K562 (cell line): ENCODE data around the gene CRACDL. TPM values are rescaled to one million over a fixed set of nuclear protein-coding genes. Genes with fewer than 3 reads are reported as not detected.

Source experiments
- ATAC-seq: fragments of 200-7000 bp; cut with Tn5 transposase; 3 replicates; pipeline ENCODE4 v1.9.1; 2020; ENCODE audit warnings: moderate library complexity
- BruUV-seq: library from RNA; stranded (reverse); fragments of 400-500 nt; replicated peaks from 2 replicates; lab custom pipeline; 2021; lab: Mats Ljungman, UMichigan
- CTCF ChIA-PET: fragments of 300-600 bp; formaldehyde crosslinking; extraction: SDS; loops from one replicate; lab custom pipeline; 2021; ENCODE audit warnings: low intra/inter-chr PET ratio; lab: Yijun Ruan, JAX
- POLR2A ChIA-PET: fragments of 300-600, 350-650 bp; sonication (Branson Sonifier 250); formaldehyde crosslinking; extraction: SDS; loops from one replicate; lab custom pipeline; 2021; ENCODE audit warnings: antibody characterized with exemption, inconsistent platforms; lab: Yijun Ruan, JAX
- DNase-seq, 4 experiments: peaks; one replicate each; pipeline versions ENCODE4 v3.0.0 to v3.0.0-alpha.2; 2011 to 2018; ENCODE audit warnings: low spot score in 3 of 4, mixed read lengths in 3 of 4; ENCODE audit errors: extremely low read depth in 1 of 4
- FAIRE-seq: peaks from 2 replicates; lab custom pipeline; 2011; peaks lifted over from hg19 to GRCh38; lab: Jason Lieb, UNC
- H2AFZ ChIP-seq: 2 replicates; pipeline ENCODE4 v1.6.0; 2011; ENCODE audit warnings: low read depth, low read length, control low read depth, inconsistent platforms
- H3K27ac ChIP-seq: fragments of 200-600 bp; 3 replicates; pipeline ENCODE4 v1.8.0; 2011; ENCODE audit warnings: low read depth, mild to moderate bottlenecking, control low read depth, inconsistent platforms, low read length, moderate library complexity, mixed read lengths; ENCODE audit errors: extremely low read depth
- H3K27me3 ChIP-seq, 2 experiments: fragments of 300-600 bp in 1 of 2; 2 replicates in 1 of 2; 3 replicates in 1 of 2; pipeline versions ENCODE4 v1.6.0 to v1.8.0; 2011; ENCODE audit warnings: inconsistent platforms in 2 of 2, low read length in 2 of 2, mild to moderate bottlenecking in 1 of 2, mixed read lengths in 1 of 2, moderate library complexity in 1 of 2; ENCODE audit not compliant: control insufficient read depth in 2 of 2, insufficient read depth in 2 of 2
- H3K36me3 ChIP-seq: fragments of 300-600 bp; 3 replicates; pipeline ENCODE4 v1.8.0; 2011; ENCODE audit warnings: mild to moderate bottlenecking, low read length, inconsistent platforms; ENCODE audit not compliant: control insufficient read depth, insufficient read depth
- H3K4me1 ChIP-seq, 2 experiments: fragments of 200-600 bp in 1 of 2; replicated peaks in 1 of 2; 2 replicates in 1 of 2; 3 replicates in 1 of 2; pipeline versions ENCODE4 v1.5.1 to v1.8.0; 2011; ENCODE audit warnings: inconsistent platforms in 2 of 2, low read length in 2 of 2, mild to moderate bottlenecking in 1 of 2, mixed read lengths in 1 of 2, moderate library complexity in 1 of 2; ENCODE audit not compliant: control insufficient read depth in 2 of 2, insufficient read depth in 2 of 2
- H3K4me2 ChIP-seq: 2 replicates; pipeline ENCODE4 v1.6.1; 2011; ENCODE audit warnings: low read length, control low read depth, inconsistent platforms, mixed read lengths; ENCODE audit not compliant: insufficient read depth
- H3K4me3 ChIP-seq: fragments of 200-600 bp; sonication (generic), shearing (Covaris generic); 2 replicates; pipeline ENCODE4 v1.5.1; 2016; ENCODE audit warnings: control low read depth, inconsistent platforms
- H3K79me2 ChIP-seq: fragments of 200-600 bp; 3 replicates; pipeline ENCODE4 v1.8.0; 2011; ENCODE audit warnings: low read length, inconsistent platforms; ENCODE audit not compliant: control insufficient read depth, insufficient read depth
- H3K9ac ChIP-seq, 2 experiments: 2 replicates each; pipeline versions ENCODE4 v1.6.0 to v1.6.1; 2011; ENCODE audit warnings: low read depth in 2 of 2, low read length in 2 of 2, control low read depth in 1 of 2, inconsistent platforms in 1 of 2, mild to moderate bottlenecking in 1 of 2, mixed read lengths in 1 of 2; ENCODE audit not compliant: insufficient read depth in 1 of 2
- H3K9me1 ChIP-seq: one replicate; pipeline ENCODE4 v1.6.0; 2011; ENCODE audit warnings: inconsistent platforms, mild to moderate bottlenecking, low read length, moderate library complexity; ENCODE audit not compliant: control insufficient read depth, insufficient read depth
- H3K9me3 ChIP-seq: replicated peaks from 2 replicates; pipeline ENCODE4 v1.5.1; 2011; ENCODE audit warnings: low read depth, low read length, inconsistent platforms; ENCODE audit not compliant: control insufficient read depth, insufficient read depth
- H4K20me1 ChIP-seq: replicated peaks from 2 replicates; pipeline ENCODE4 v1.6.1; 2011; ENCODE audit warnings: low read length, inconsistent platforms, mixed read lengths; ENCODE audit not compliant: control insufficient read depth, insufficient read depth
- BRF1 ChIP-seq: IDR thresholded peaks from 3 replicates; pipeline ENCODE4 v1.6.1; 2011; ENCODE audit warnings: borderline replicate concordance, mild to moderate bottlenecking; ENCODE audit not compliant: insufficient read length; ENCODE audit errors: extremely low read depth
- DPF2 ChIP-seq: fragments of 450-650 bp; IDR thresholded peaks from 2 replicates; pipeline ENCODE4 v1.6.1; 2016
- EP300 ChIP-seq: IDR thresholded peaks from 2 replicates; pipeline ENCODE4 v1.6.1; 2012; ENCODE audit warnings: low read length, improper control_type of control experiment
- GABPB2 ChIP-seq: fragments of 250-450 bp; sonication (Bioruptor Pico); conservative IDR thresholded peaks from 2 replicates; pipeline ENCODE4 v1.5.1; 2021; ENCODE audit warnings: mild to moderate bottlenecking
- HDAC3 ChIP-seq: fragments of 450-650 bp; IDR thresholded peaks from 2 replicates; pipeline ENCODE4 v1.6.1; 2018; ENCODE audit warnings: borderline replicate concordance, mild to moderate bottlenecking, moderate library complexity; ENCODE audit not compliant: partially characterized antibody
- ILF3 ChIP-seq: fragments of 450-650 bp; IDR thresholded peaks from 2 replicates; pipeline ENCODE4 v1.6.1; 2018; ENCODE audit warnings: antibody characterized with exemption, mild to moderate bottlenecking, moderate library complexity, borderline replicate concordance
- MBD1 ChIP-seq: fragments of 250-450 bp; sonication (Bioruptor Pico); IDR thresholded peaks from 2 replicates; pipeline ENCODE4 v1.8.0; 2022; ENCODE audit warnings: inconsistent platforms
- MYBL2 ChIP-seq, 2 experiments: fragments of 450-650 bp in 1 of 2; sonication (generic) in 1 of 2; formaldehyde crosslinking in 1 of 2; IDR thresholded peaks; 2 replicates each; pipeline versions ENCODE4 v1.6.1 to v1.8.1; 2017 to 2022; ENCODE audit warnings: borderline replicate concordance in 1 of 2, inconsistent platforms in 1 of 2, low read depth in 1 of 2, mild to moderate bottlenecking in 1 of 2, missing genetic modification reagents in 1 of 2, moderate library complexity in 1 of 2
- PHF8 ChIP-seq: fragments of 200-600 bp; sonication (generic); IDR thresholded peaks from 2 replicates; pipeline ENCODE4 v1.6.1; 2012; ENCODE audit warnings: mixed run types, mild to moderate bottlenecking, inconsistent platforms, low read length, moderate library complexity, borderline replicate concordance
- SNAPC5 ChIP-seq: fragments of 250-450 bp; sonication (Bioruptor Pico); IDR thresholded peaks from 2 replicates; pipeline ENCODE4 v1.8.0; 2021; ENCODE audit warnings: moderate library complexity, mild to moderate bottlenecking, inconsistent platforms
- ZKSCAN8 ChIP-seq: fragments of 200-800 bp; sonication (Bioruptor generic); IDR thresholded peaks from 2 replicates; pipeline ENCODE4 v1.6.1; 2016; ENCODE audit warnings: missing genetic modification characterization, missing compliant biosample characterization
- ZNF197 ChIP-seq: fragments of 200-800 bp; sonication (Bioruptor generic); IDR thresholded peaks from 2 replicates; pipeline ENCODE4 v1.6.1; 2016; ENCODE audit warnings: low read depth, missing genetic modification characterization, missing compliant biosample characterization
- ZNF253 ChIP-seq: fragments of 250-450 bp; sonication (Bioruptor Pico); conservative IDR thresholded peaks from 2 replicates; pipeline ENCODE4 v1.6.1; 2021; ENCODE audit warnings: mild to moderate bottlenecking
- ZNF583 ChIP-seq: fragments of 250-450 bp; sonication (Bioruptor Pico); IDR thresholded peaks from 2 replicates; pipeline ENCODE4 v1.4.0; 2020
- ZNF77 ChIP-seq: fragments of 250-450 bp; sonication (Bioruptor Pico); IDR thresholded peaks from 2 replicates; pipeline ENCODE4 v1.5.0; 2020
- in situ Hi-C: fragments of 300-500 bp; cut with MboI; formaldehyde crosslinking; loops from 4 replicates; pipeline ENCODE4 v1.15.0; 2018; ENCODE audit warnings: inconsistent platforms, mixed read lengths
- intact Hi-C: fragments of 100-400 bp; cut with micrococcal nuclease; formaldehyde crosslinking; loops from 2 replicates; pipeline ENCODE4 v1.14.2; 2022
- polyA plus RNA-seq, 8 experiments: library from polyadenylated mRNA; depleted of rRNA in 4 of 8; stranded (reverse) in 5 of 8; unstranded in 3 of 8; fragments of >200 nt; fragmentation: Nextera tagmentation in 2 of 8; fragmentation: Illumina TruSeq in 1 of 8; extraction: Ambion mirVana in 2 of 8; extraction: Trizol in 1 of 8; gene quantifications; 2 replicates each; pipeline versions ENCODE4 v1.2.1 to v1.2.3, GENCODE V29; 2011 to 2014; ENCODE audit warnings: inconsistent platforms in 1 of 8, missing spikeins in 1 of 8
- total RNA-seq, 7 experiments: library from RNA; depleted of rRNA in 6 of 7; stranded (reverse); fragments of >200 nt in 6 of 7; fragmentation: Illumina TruSeq in 2 of 7; extraction: Trizol in 2 of 7; gene quantifications; 2 replicates each; pipeline versions ENCODE4 v1.2.1 to v1.2.3, GENCODE V29; 2011 to 2021; ENCODE audit warnings: low replicate concordance in 1 of 7

Gene CRACDL
- total and polyA plus RNA-seq, 9 of the 15 experiments (the other 6 are each of a cell fraction or from before 2014, with no cell fraction given) = not detected

- no peak overlapping the region for H3K27ac ChIP-seq
- no peak overlapping the region for H3K4me2 ChIP-seq
- no peak overlapping the region for H3K9ac ChIP-seq
- H3K9me3 ChIP-seq = no peaks in the 10 kb centered on the region
- H3K27me3 ChIP-seq = peaks cover 0 to 13% of the 10 kb centered on the region in 2 experiments; a peak in 2 of 5 replicates
- in situ Hi-C loops = no loop called here
- DNase-seq = no peak
- ATAC-seq = no peak
- CTCF ChIA-PET = no interaction called here
- POLR2A ChIA-PET = interaction anchor here (1.9 kb wide), 1 partner anchor 19 kb away, joined by 4 read pairs; no protein-coding TSS in a partner anchor
- no peak for TF ChIP-seq ZNF253 (CRISPR knock-in tag)
- TF ChIP-seq MYBL2 (IDR thresholded peaks at IDR 0.05; ENCODE audit: low read depth) = no peak
- no peak for TF ChIP-seq MYBL2 (CRISPR knock-in tag; IDR thresholded peaks at IDR 0.05; ENCODE audit: borderline replicate concordance)
- no peak for TF ChIP-seq EP300
- no peak for TF ChIP-seq ZNF583 (CRISPR knock-in tag)
- no peak for TF ChIP-seq ZNF197 (CRISPR knock-in tag)
- TF ChIP-seq SNAPC5 (CRISPR knock-in tag) = no peak
- no peak for TF ChIP-seq PHF8
- TF ChIP-seq GABPB2 (CRISPR knock-in tag) = no peak
- TF ChIP-seq DPF2 = no peak
- TF ChIP-seq ILF3 = no peak
- TF ChIP-seq ZKSCAN8 (CRISPR knock-in tag) = no peak
- no peak for TF ChIP-seq ZNF77 (CRISPR knock-in tag)
- TF ChIP-seq HDAC3 = no peak
- TF ChIP-seq BRF1 = no peak
- no peak for TF ChIP-seq MBD1 (CRISPR knock-in tag)
- H3K4me3 ChIP-seq = no peak overlapping the region
- H2AFZ ChIP-seq = no peak overlapping the region
- no peak for FAIRE-seq
- H3K4me1 ChIP-seq = no peaks in the 10 kb centered on the region
- no peaks in the 10 kb centered on the region for H3K9me1 ChIP-seq
- no peaks in the 10 kb centered on the region for H3K36me3 ChIP-seq
- no peaks in the 10 kb centered on the region for H3K79me2 ChIP-seq
- intact Hi-C loops = no loop called here
- no TSS peak for BruUV-seq
- no peaks in the 10 kb centered on the region for H4K20me1 ChIP-seq
Observed at GRCh38 chr2:98753801-98754200, 182.2 kb downstream of the CRACDL start.
